Activated naive CD8-positive, alpha-beta T cell treated with anti-CD3 and anti-CD28 coated beads, Interleukin-2, amount 10 ng/mL, durations not matched to agents 7 days and 5 days (primary cell): Measurements from ENCODE around the gene CALD1. TPM values are rescaled to one million over a fixed set of nuclear protein-coding genes. Genes with fewer than 3 reads are reported as not detected.

ENCODE experiments used
- ATAC-seq: fragments of 150-1000 bp; cut with Tn5 transposase; one replicate; pipeline ENCODE4 v1.10.0; 2021; ENCODE audit warnings: low read depth, moderate library complexity
- POLR2A ChIA-PET: fragments of 350-600 bp; sonication (Branson Sonifier 250); formaldehyde crosslinking; loops from one replicate; lab custom pipeline; 2021; ENCODE audit warnings: antibody characterized with exemption; lab: Charles Lee
- DNase-seq: peaks from one replicate; pipeline ENCODE4 v3.0.0; 2021
- H3K27ac Mint-ChIP-seq: one replicate; pipeline ENCODE4 v1.8.0; 2022; ENCODE audit warnings: mild to moderate bottlenecking, mixed read lengths
- H3K27me3 Mint-ChIP-seq: one replicate; pipeline ENCODE4 v1.8.0; 2022; ENCODE audit warnings: mild to moderate bottlenecking, moderate library complexity, mixed read lengths
- H3K36me3 Mint-ChIP-seq: one replicate; pipeline ENCODE4 v1.8.0; 2021; ENCODE audit warnings: mild to moderate bottlenecking, mixed read lengths
- H3K4me1 Mint-ChIP-seq: one replicate; pipeline ENCODE4 v1.8.0; 2021; ENCODE audit warnings: mixed read lengths
- H3K4me3 Mint-ChIP-seq: one replicate; pipeline ENCODE4 v1.8.0; 2022; ENCODE audit warnings: mild to moderate bottlenecking, moderate library complexity, mixed read lengths
- H3K9me3 Mint-ChIP-seq: one replicate; pipeline ENCODE4 v1.8.0; 2021; ENCODE audit warnings: mixed read lengths
- total RNA-seq, 2 experiments: library from RNA; stranded (reverse); gene quantifications; one replicate each; pipeline ENCODE4 v1.2.3, GENCODE V29; 2021

Gene CALD1
- total RNA-seq, 2 experiments from 2014 or later = not detected

DNA sequence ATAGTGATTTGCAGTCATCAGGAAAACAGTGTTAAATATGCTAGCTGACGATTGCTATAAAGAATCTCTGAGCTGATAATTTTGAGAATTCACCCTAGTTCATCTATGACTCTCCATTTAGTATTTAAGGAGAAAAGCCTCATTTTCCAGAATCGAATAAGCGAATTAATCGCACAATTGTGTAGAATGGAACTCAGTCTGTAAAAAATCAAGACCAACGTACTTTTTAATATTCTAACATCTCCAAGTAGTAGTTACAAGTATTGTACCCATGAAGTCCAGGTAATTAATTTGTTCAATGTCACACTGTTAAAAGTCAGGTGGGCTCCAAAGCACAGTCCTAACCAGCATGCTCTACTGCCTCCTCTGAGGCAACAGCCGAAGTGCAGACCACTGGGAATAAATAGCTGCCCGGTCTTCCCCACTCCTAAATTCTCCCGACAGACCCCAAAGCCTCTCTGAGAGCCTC lies 206.5 kb downstream of the CALD1 start:
- no peak for DNase-seq
- Mint-ChIP-seq H3K27me3 (no peaks in the 10 kb centered on the region), H3K27ac (peak overlapping the region; percentile 85), H3K4me3 (peak overlapping the region; percentile 94), H3K9me3 (peaks cover 3% of the 10 kb centered on the region), H3K4me1 (peaks cover 26% of the 10 kb centered on the region), H3K36me3 (peaks cover 7% of the 10 kb centered on the region)
- POLR2A ChIA-PET = interaction anchor here (2.2 to 4.3 kb wide), 3 partner anchors 10 to 184 kb away, joined by 18 to 46 read pairs (median 40); partner anchors contain the start of genes CYREN and TMEM140
- peak; percentile 65 for ATAC-seq

DNA sequence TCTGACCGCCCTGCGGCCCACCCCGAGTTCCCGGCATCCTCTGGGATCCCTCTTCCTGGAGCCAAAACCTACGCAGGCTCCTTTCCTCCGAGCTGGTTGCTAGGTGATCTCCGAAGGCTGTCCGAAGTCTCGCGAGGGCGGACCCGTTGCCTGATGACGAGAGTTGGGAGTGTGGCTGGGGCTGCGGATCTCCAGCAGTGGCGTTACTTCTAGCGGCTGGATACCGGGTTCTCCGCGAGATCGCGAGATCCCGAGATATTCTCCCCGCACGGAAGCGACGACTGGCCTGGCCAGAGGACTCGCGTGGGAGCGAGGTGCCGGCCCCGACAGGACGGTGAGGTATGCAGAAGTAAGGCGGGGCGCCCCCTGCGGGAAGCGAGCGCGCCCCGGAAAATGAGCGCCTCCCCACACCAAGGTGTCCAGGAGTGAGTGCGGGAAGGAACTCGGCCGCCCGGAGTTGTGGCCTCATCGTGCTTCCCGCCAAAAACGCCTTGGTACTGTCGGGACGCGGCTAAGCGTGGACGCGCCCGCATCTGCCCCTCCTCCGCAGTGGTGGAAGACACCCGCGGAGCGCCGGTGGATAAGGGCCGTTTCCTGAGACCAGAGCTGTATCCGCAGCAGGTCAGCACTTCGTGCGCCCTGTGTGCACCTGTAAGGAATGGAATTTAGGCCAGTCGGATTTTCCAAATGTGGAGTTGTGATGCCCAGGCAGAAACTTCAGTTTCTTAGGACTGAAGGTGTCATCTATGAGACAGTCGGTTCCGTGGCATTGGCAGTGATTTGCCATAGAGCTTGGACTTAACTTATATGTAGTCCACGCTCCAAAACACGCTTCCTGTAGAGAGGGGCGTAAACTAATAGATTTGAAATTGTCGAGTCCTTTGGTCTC lies 207.2 kb downstream of the CALD1 start, which contains the start of gene AGBL3:
TSS of gene AGBL3 (plus strand) at position 146 of the 889 bp plus-strand sequence. CDS start 1,426 bp downstream, outside the sequence.
- ATAC-seq (peak; percentile 93), DNase-seq (peak; percentile 93)
- peak within 1 kb of the TSS; percentile 85 for H3K27ac Mint-ChIP-seq
- peaks cover 13% of the 10 kb centered on the region for H3K36me3 Mint-ChIP-seq
- peak within 1 kb of the TSS; percentile 94 for H3K4me3 Mint-ChIP-seq
- POLR2A ChIA-PET = interaction anchor here (1.8 to 4.3 kb wide), 4 partner anchors 9 to 184 kb away, joined by 5 to 46 read pairs (median 29); partner anchors contain the start of genes CYREN and TMEM140
- peaks cover 31% of the 10 kb centered on the region for H3K4me1 Mint-ChIP-seq
- H3K27me3 Mint-ChIP-seq = no peaks in the 10 kb centered on the region
- peaks cover 1% of the 10 kb centered on the region for H3K9me3 Mint-ChIP-seq

DNA sequence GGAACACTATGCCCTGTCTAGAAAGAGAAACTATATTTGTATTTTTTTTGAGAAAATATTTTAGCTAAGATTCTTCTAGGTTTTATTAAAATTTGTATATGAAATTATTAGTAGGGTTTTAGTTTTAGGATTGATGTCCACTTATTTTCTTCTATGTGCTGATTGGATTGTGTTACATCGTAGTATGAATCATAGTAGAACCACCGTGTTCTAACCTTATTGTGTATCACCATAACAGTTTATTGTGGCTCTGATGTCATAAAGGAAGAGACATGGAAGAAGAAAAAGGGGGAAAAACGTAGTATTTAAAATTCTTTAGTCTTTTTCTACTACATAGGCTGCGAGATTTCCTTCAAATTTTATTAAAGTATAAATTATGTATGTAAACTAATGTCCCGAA lies 208.7 kb downstream of the CALD1 start:
- no peak for ATAC-seq

GRCh38 chr7:134991469-134992339 lies 212.3 kb downstream of the CALD1 start:
- Mint-ChIP-seq H3K27me3 (no peaks in the 10 kb centered on the region), H3K4me1 (peaks cover 56% of the 10 kb centered on the region), H3K36me3 (peaks cover 20% of the 10 kb centered on the region), H3K9me3 (no peaks in the 10 kb centered on the region), H3K27ac (peak overlapping the region; percentile 37), H3K4me3 (no peak overlapping the region)
- DNase-seq (no peak), ATAC-seq (no peak)
- POLR2A ChIA-PET = interaction anchor here (2.2 to 5.1 kb wide), 2 partner anchors 156 to 178 kb away, joined by 13 to 20 read pairs; partner anchors contain the start of genes CYREN and TMEM140

More for the DNA sequence above, 208.7 kb downstream of the CALD1 start:
- no peak for DNase-seq
- Mint-ChIP-seq H3K36me3 (peaks cover 15% of the 10 kb centered on the region), H3K27ac (no peak overlapping the region), H3K4me1 (peaks cover 42% of the 10 kb centered on the region), H3K27me3 (no peaks in the 10 kb centered on the region), H3K9me3 (no peaks in the 10 kb centered on the region), H3K4me3 (peak overlapping the region; percentile 48)
- POLR2A ChIA-PET = interaction anchor here (1.8 to 4.3 kb wide), 3 partner anchors 160 to 182 kb away, joined by 5 to 46 read pairs (median 40); partner anchors contain the start of genes CYREN and TMEM140

DNA sequence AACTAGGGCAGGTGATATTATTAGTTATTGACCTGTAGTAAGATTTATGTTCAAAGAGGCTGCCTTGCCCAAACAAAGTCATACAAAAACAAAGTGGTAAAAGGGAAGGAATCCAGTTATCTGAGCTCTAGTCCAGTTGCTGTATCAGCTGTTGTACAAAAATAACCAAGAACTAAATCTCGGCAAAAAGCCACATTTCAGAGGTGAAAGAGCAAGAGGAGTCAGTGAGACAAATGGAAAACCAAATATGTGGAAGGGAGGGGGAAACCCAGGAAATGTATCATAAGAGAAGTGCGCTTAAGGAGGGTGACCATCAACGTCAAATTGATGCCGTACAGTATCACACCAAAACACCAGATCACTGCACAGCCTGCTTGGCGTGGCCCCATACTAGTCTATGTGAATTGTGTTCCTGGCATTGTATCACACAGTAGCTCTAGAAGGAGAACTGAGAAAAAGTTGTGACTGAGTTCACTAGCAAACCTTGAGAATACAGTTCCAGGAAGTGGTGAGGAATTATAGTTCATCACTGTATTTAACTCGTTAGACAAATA lies 213.3 kb downstream of the CALD1 start:
- POLR2A ChIA-PET = interaction anchor here (0.6 to 5.1 kb wide), 4 partner anchors 136 to 218 kb away, joined by 3 to 20 read pairs (median 8); partner anchors contain the start of genes CYREN, TMEM140 and WDR91
- H3K27ac Mint-ChIP-seq = peak overlapping the region; percentile 91

DNA sequence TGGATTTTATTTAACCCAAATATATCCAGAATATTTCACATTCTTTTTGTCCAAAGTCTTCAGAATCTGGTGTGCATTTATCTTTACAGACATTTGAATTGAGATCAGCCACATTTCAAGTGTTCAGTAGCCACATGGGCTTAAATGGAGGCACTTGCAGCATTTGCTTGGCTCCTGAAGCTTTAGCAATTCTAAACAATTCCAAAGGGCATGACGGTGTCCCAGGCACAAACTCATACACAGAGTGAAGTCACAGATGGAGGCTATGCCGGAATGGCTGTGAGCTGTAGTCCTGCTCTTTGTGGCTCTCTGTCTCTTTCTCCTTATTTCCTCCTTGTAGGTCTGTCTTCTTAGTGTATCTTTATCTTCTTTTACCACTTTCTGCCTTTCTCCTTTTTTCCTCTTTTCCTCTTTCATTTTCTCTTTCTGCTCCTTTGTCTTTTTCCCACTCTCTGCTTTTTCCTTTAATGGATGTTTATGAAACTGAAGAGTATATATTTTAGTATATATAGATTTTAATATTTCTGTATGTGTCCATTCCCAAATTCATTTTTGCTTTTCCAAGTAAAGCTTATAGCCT lies 214.5 kb downstream of the CALD1 start:
- Mint-ChIP-seq H3K4me3 (peak overlapping the region; percentile 23), H3K4me1 (peaks cover 50% of the 10 kb centered on the region)
- POLR2A ChIA-PET = interaction anchor here (1.2 to 5.1 kb wide), 4 partner anchors 154 to 217 kb away, joined by 3 to 26 read pairs (median 16); partner anchors contain the start of genes CYREN, TMEM140 and WDR91

More for the DNA sequence above, 213.3 kb downstream of the CALD1 start:
- Mint-ChIP-seq H3K9me3 (no peaks in the 10 kb centered on the region), H3K4me1 (peaks cover 54% of the 10 kb centered on the region), H3K27me3 (no peaks in the 10 kb centered on the region), H3K36me3 (peaks cover 21% of the 10 kb centered on the region), H3K4me3 (peak overlapping the region; percentile 74)
- ATAC-seq = peak; percentile 66
- DNase-seq = peak; percentile 31

DNA sequence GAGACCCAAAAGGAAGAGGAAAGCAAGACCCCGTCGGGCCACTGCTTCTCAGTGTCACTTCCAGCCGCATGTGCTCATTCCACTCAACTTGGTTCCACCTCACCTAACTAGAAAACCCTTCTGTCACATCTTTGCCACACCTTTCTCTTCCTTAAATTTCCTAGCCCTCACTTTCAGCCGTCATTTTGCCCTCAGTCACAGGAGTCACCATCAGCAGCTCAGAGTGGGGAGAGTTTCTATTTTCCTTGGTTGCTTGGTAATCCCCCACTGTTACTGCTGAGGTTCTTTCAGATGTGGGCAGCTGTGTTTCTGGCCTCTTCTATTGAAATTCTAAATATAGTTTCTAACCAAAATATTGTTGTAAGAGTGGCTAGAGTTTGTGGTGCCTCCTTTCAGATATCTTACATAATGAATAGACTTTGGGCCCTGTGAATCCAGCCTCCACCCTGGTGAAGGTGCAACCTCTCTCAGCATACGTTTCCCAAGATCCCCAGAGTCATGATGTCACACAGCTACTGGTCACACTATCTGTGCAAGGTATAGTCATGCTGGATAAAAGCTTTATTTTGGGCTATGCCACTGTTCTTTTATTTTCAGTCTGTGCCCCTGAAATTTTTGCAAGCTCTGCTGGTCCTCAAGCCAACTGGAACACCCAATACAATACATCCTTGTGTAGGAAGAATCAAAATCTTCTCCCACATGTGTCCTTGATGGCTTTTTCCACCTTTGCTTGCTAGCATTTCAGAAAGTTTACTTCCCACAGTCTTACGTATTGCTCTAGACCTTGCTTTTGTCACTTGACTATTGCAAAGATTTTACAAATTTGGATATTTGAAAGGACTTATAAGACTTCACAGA lies 216.0 kb downstream of the CALD1 start:
- Mint-ChIP-seq H3K27ac (peak overlapping the region; percentile 95), H3K9me3 (no peaks in the 10 kb centered on the region), H3K4me1 (peaks cover 45% of the 10 kb centered on the region), H3K27me3 (no peaks in the 10 kb centered on the region), H3K4me3 (peak overlapping the region; percentile 69), H3K36me3 (peaks cover 22% of the 10 kb centered on the region)
- peak; percentile 27 for DNase-seq
- ATAC-seq = peak; percentile 60
- POLR2A ChIA-PET = interaction anchor here (1.3 to 5.1 kb wide), 4 partner anchors 9 to 216 kb away, joined by 3 to 26 read pairs (median 19); partner anchors contain the start of genes AGBL3, CYREN, TMEM140 and WDR91

More for the DNA sequence above, 214.5 kb downstream of the CALD1 start:
- Mint-ChIP-seq H3K27me3 (no peaks in the 10 kb centered on the region), H3K9me3 (no peaks in the 10 kb centered on the region), H3K36me3 (peaks cover 20% of the 10 kb centered on the region), H3K27ac (peak overlapping the region; percentile 30)
- ATAC-seq (no peak), DNase-seq (no peak)

- POLR2A ChIA-PET = interaction anchor here (1.3 to 5.1 kb wide), 4 partner anchors 10 to 215 kb away, joined by 3 to 26 read pairs (median 19); partner anchors contain the start of genes AGBL3, CYREN, TMEM140 and WDR91
- Mint-ChIP-seq H3K36me3 (peaks cover 17% of the 10 kb centered on the region), H3K9me3 (no peaks in the 10 kb centered on the region), H3K4me1 (peaks cover 41% of the 10 kb centered on the region), H3K27ac (peak overlapping the region; percentile 95), H3K27me3 (no peaks in the 10 kb centered on the region), H3K4me3 (peak overlapping the region; percentile 7)
- peak; percentile 35 for ATAC-seq
- DNase-seq = no peak
Observed at GRCh38 chr7:134996097-134996550, 216.7 kb downstream of the CALD1 start.

DNA sequence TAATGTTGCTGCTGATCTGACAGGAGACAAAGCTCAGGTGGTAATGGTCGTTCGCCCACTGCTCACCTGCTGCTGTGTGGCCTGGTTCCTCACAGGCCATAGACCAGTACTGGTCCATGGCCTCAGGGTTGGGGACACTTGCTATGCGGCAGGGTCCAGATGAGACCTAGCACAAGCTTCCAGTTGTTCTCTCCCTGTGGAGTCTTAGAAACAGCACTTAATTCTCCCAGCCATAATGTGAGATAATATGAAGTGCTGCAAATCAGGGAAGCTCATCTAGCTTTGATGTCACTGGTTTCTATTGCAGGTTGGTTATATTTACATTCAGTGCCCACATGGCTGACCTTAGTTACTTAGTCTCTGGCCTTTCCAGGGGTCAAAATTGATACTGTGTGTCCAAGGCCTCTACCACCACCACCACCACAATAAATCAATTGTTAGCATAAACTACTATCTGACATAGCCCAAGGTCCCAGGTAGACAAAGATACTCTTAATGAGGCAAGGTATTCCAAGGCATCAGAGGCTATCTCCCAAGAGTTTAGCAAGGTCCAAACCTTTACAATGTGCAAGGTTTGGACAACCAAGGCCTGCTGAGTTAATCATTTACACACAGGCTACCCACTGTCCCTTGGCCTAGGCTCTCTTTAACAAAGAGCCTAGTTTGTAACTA lies 217.9 kb downstream of the CALD1 start:
- no peak overlapping the region for H3K27ac Mint-ChIP-seq
- DNase-seq (no peak), ATAC-seq (no peak)
- peaks cover 16% of the 10 kb centered on the region for H3K36me3 Mint-ChIP-seq
- no peak overlapping the region for H3K4me3 Mint-ChIP-seq
- peaks cover 2% of the 10 kb centered on the region for H3K9me3 Mint-ChIP-seq
- H3K4me1 Mint-ChIP-seq = peaks cover 32% of the 10 kb centered on the region
- POLR2A ChIA-PET = interaction anchor here (5.1 kb wide), 1 partner anchor 173 kb away, joined by 20 read pairs; the partner anchor contains the start of gene CYREN
- H3K27me3 Mint-ChIP-seq = no peaks in the 10 kb centered on the region

- DNase-seq (no peak), ATAC-seq (no peak)
- Mint-ChIP-seq H3K4me1 (peaks cover 19% of the 10 kb centered on the region), H3K9me3 (peaks cover 2% of the 10 kb centered on the region), H3K27ac (no peak overlapping the region), H3K36me3 (peaks cover 10% of the 10 kb centered on the region), H3K4me3 (no peak overlapping the region), H3K27me3 (no peaks in the 10 kb centered on the region)
- POLR2A ChIA-PET = no interaction called here
Observed at GRCh38 chr7:134999136-134999535, 219.7 kb downstream of the CALD1 start.
